DOHH2 (cell line): ENCODE data around the gene AIG1.

Experiments
- H3F3A ChIP-seq: fragments of 200-600 bp; sonication (generic), shearing (Covaris generic); 2 replicates; pipeline ENCODE4 v1.6.0; 2016; ENCODE audit warnings: antibody characterized with exemption, mild to moderate bottlenecking; ENCODE audit not compliant: control insufficient read depth, insufficient read depth
- H3K27ac ChIP-seq: fragments of 200-600 bp; sonication (generic); 2 replicates; pipeline ENCODE4 v1.5.1; 2014; ENCODE audit warnings: low read depth, mild to moderate bottlenecking, low read length, moderate library complexity
- H3K27me3 ChIP-seq: fragments of 200-600 bp; sonication (generic); 2 replicates; pipeline ENCODE4 v1.6.1; 2014; ENCODE audit warnings: mild to moderate bottlenecking, low read length, mixed read lengths; ENCODE audit not compliant: control insufficient read depth
- H3K36me3 ChIP-seq: fragments of 200-600 bp; sonication (generic); 2 replicates; pipeline ENCODE4 v1.6.1; 2014; ENCODE audit warnings: mild to moderate bottlenecking, low read length, moderate library complexity, mixed read lengths; ENCODE audit not compliant: control insufficient read depth
- H3K4me1 ChIP-seq: fragments of 200-600 bp; sonication (generic); 2 replicates; pipeline ENCODE4 v1.6.1; 2014; ENCODE audit warnings: mild to moderate bottlenecking, low read length, mixed read lengths; ENCODE audit not compliant: control insufficient read depth
- H3K4me2 ChIP-seq: fragments of 200-600 bp; sonication (generic); 2 replicates; pipeline ENCODE4 v1.6.0; 2014; ENCODE audit warnings: mild to moderate bottlenecking, low read length, moderate library complexity
- H3K4me3 ChIP-seq: fragments of 200-600 bp; sonication (generic); 2 replicates; pipeline ENCODE4 v1.5.1; 2014; ENCODE audit warnings: mild to moderate bottlenecking, low read length, mixed read lengths
- H3K79me2 ChIP-seq: fragments of 200-600 bp; sonication (generic); 2 replicates; pipeline ENCODE4 v1.6.1; 2014; ENCODE audit warnings: mild to moderate bottlenecking, low read length, mixed read lengths; ENCODE audit not compliant: control insufficient read depth
- H3K9me2 ChIP-seq: fragments of 200-600 bp; sonication (generic); replicated peaks from 2 replicates; pipeline ENCODE4 v1.6.1; 2014; ENCODE audit warnings: mild to moderate bottlenecking, low read length, mixed read lengths; ENCODE audit not compliant: control insufficient read depth
- H3K9me3 ChIP-seq: fragments of 200-600 bp; sonication (generic); 2 replicates; pipeline ENCODE4 v1.6.1; 2014; ENCODE audit warnings: antibody characterized with exemption, low read length, mixed read lengths; ENCODE audit not compliant: control insufficient read depth, insufficient read depth
- H4K20me1 ChIP-seq: fragments of 200-600 bp; sonication (generic); 2 replicates; pipeline ENCODE4 v1.6.0; 2014; ENCODE audit warnings: low read depth, mild to moderate bottlenecking, antibody characterized with exemption, low read length, moderate library complexity; ENCODE audit not compliant: control insufficient read depth, insufficient read depth
- EZH2phosphoT487 ChIP-seq: fragments of 200-600 bp; sonication (generic); IDR thresholded peaks from 2 replicates; pipeline ENCODE4 v1.6.1; 2017; ENCODE audit warnings: borderline replicate concordance, mild to moderate bottlenecking, antibody characterized with exemption, low read length, moderate library complexity, mixed read lengths
- TF ChIP-seq, protein P1 (sequence below): fragments of 200-600 bp; sonication (generic); IDR thresholded peaks from one replicate; pipeline ENCODE4 v1.5.1; 2014; ENCODE audit warnings: antibody characterized with exemption, mild to moderate bottlenecking, low read depth, low read length; ENCODE audit not compliant: poor library complexity, severe bottlenecking

Gene AIG1

GRCh38 chr6:143063631-143064030, 2.9 kb downstream of the AIG1 start:
- Histone ChIP-seq H4K20me1 (no peaks in the 10 kb centered on the region), H3K4me1 (peaks cover 29% of the 10 kb centered on the region), H3K36me3 (no peaks in the 10 kb centered on the region), H3K4me3 (no peak overlapping the region), H3K9me3 (no peaks in the 10 kb centered on the region), H3K27me3 (no peaks in the 10 kb centered on the region), H3K79me2 (no peaks in the 10 kb centered on the region), H3K9me2 (no peaks in the 10 kb centered on the region), H3K4me2 (no peak overlapping the region), H3K27ac (no peak overlapping the region), H3F3A (peaks cover 13% of the 10 kb centered on the region)
- TF ChIP-seq, protein P1, sequence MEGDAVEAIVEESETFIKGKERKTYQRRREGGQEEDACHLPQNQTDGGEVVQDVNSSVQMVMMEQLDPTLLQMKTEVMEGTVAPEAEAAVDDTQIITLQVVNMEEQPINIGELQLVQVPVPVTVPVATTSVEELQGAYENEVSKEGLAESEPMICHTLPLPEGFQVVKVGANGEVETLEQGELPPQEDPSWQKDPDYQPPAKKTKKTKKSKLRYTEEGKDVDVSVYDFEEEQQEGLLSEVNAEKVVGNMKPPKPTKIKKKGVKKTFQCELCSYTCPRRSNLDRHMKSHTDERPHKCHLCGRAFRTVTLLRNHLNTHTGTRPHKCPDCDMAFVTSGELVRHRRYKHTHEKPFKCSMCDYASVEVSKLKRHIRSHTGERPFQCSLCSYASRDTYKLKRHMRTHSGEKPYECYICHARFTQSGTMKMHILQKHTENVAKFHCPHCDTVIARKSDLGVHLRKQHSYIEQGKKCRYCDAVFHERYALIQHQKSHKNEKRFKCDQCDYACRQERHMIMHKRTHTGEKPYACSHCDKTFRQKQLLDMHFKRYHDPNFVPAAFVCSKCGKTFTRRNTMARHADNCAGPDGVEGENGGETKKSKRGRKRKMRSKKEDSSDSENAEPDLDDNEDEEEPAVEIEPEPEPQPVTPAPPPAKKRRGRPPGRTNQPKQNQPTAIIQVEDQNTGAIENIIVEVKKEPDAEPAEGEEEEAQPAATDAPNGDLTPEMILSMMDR: no peak
- TF ChIP-seq EZH2phosphoT487: no peak

DNA sequence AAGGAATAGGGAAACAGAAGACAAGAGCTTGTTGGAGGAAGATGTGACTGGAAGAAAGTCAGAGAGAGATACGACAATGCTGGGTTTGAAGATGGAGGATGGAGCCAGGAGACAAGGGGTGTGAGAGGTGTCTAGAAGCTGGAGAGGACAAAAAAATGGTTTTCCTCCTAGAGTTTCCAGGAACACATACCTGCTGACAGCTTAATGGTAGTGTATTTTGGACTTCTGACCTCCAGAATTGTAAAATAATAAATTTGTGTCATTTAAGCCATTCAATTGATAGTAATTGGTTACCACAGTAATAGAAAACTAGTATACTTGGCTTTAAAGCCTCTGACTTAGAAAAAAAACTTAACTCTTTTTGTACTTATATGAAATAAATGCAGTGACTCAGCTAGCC, 3.6 kb downstream of the AIG1 start:
- no peak overlapping the region for H3K4me3 ChIP-seq
- no peak overlapping the region for H3K4me2 ChIP-seq
- H3K79me2 ChIP-seq: no peaks in the 10 kb centered on the region
- no peak overlapping the region for H3K27ac ChIP-seq
- H3K9me2 ChIP-seq: no peaks in the 10 kb centered on the region
- H3K9me3 ChIP-seq: no peaks in the 10 kb centered on the region
- peaks cover 13% of the 10 kb centered on the region for H3F3A ChIP-seq
- no peaks in the 10 kb centered on the region for H3K36me3 ChIP-seq
- H3K4me1 ChIP-seq: peaks cover 29% of the 10 kb centered on the region
- TF ChIP-seq EZH2phosphoT487: no peak
- TF ChIP-seq, protein P1: no peak
- H3K27me3 ChIP-seq: no peaks in the 10 kb centered on the region
- no peaks in the 10 kb centered on the region for H4K20me1 ChIP-seq

DNA sequence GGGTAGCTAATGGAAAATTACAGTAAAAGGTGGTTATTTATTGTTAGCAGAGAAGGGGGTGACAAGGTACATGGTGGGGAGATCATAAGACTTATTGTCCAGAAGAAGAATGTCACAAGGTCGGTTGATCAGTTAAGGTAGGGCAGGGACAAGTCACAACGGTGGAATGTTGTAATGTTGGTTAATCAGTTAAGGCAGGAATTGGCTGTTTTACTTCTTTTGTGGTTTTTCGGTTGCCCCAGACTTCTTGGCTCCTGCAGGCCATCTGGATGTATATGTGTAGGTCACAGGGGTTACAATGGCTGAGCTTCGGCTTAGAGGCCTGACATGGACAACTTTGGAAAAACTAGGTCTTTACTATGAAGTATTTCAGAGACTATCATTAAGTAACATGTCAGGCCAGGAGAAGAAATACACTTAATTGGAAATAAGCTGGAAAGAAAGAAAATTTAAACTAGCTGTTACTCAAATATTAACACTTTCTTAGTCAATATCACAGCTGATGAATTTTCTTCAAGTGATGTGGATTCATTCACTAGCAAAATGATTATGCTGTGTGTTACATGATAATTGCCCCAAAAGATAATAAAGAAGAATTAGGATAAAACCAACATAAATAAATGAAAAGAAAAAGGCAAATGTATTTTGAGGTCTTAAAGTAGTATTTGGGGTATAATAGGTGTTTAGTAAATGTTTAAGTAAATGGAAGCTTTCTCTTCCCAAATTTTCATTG, 4.4 kb downstream of the AIG1 start:
- Histone ChIP-seq H3K4me3 (no peak overlapping the region), H3K27me3 (no peaks in the 10 kb centered on the region), H3K79me2 (no peaks in the 10 kb centered on the region), H3K4me2 (no peak overlapping the region), H3K4me1 (peaks cover 20% of the 10 kb centered on the region), H3K9me2 (no peaks in the 10 kb centered on the region), H3K27ac (no peak overlapping the region), H4K20me1 (no peaks in the 10 kb centered on the region), H3F3A (peaks cover 7% of the 10 kb centered on the region), H3K36me3 (no peaks in the 10 kb centered on the region), H3K9me3 (no peaks in the 10 kb centered on the region)
- TF ChIP-seq, protein P1: no peak
- no peak for TF ChIP-seq EZH2phosphoT487
